HAP-1 (cell line): ENCODE measurements around the gene TNFAIP1.
A peak's percentile ranks its signal among the peaks of the same experiment; 100 is the strongest.

Experiments used
- DNase-seq, 2 experiments: peaks; one replicate each; pipeline ENCODE4 v3.0.0-alpha.2; 2016 to 2020; ENCODE audit warnings: low spot score in 2 of 2
- H3K27me3 ChIP-seq: fragments of 250-450 bp; sonication (Bioruptor Pico); 2 replicates; pipeline ENCODE4 v1.5.1; 2020; ENCODE audit warnings: low read depth, mild to moderate bottlenecking, moderate library complexity
- H3K36me3 ChIP-seq: fragments of 250-450 bp; sonication (Bioruptor Pico); replicated peaks from 2 replicates; pipeline ENCODE4 v1.5.1; 2020; ENCODE audit warnings: mild to moderate bottlenecking
- H3K4me1 ChIP-seq: fragments of 250-450 bp; sonication (Bioruptor Pico); 2 replicates; pipeline ENCODE4 v1.5.1; 2020; ENCODE audit warnings: mild to moderate bottlenecking
- H3K4me3 ChIP-seq: fragments of 250-450 bp; sonication (Bioruptor Pico); 2 replicates; pipeline ENCODE4 v1.5.1; 2020; ENCODE audit warnings: mild to moderate bottlenecking, moderate library complexity
- H3K9me3 ChIP-seq: fragments of 250-450 bp; sonication (Bioruptor Pico); 2 replicates; pipeline ENCODE4 v1.5.1; 2020; ENCODE audit warnings: mild to moderate bottlenecking, moderate library complexity
- in situ Hi-C: fragments of 300-500 bp; cut with MboI; formaldehyde crosslinking; loops from 3 replicates; pipeline ENCODE4 v1.14.3; 2020; ENCODE audit warnings: low sequenced_read_pairs, inconsistent platforms, mixed read lengths

The TNFAIP1 gene

DNA sequence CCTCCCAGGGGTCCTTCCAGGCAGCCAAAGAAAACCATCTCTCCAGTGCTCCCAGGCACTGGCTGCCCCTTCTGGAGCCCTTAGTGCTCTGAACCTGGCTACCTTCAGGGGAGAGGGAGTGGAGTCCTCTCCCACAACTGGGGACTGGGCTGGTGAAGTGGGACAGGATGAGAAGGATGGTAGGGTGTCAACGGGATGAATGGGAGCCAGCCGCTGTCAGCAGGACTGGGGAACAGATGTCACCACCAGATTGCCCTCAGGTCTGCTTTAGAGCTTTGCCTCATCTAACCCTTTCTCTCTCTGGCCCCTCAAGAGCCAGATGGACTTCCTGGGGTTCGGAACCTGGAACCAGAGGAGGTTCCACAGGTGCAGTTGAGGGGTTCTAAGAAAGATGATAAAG lies 29.9 kb downstream of the TNFAIP1 start:
- DNase-seq, result no peak
- Histone ChIP-seq H3K27me3 (no peaks in the 10 kb centered on the region), H3K4me3 (no peak overlapping the region), H3K4me1 (no peaks in the 10 kb centered on the region), H3K9me3 (no peaks in the 10 kb centered on the region), H3K36me3 (peaks cover 13% of the 10 kb centered on the region)
- in situ Hi-C loops, result no loop called here

DNA sequence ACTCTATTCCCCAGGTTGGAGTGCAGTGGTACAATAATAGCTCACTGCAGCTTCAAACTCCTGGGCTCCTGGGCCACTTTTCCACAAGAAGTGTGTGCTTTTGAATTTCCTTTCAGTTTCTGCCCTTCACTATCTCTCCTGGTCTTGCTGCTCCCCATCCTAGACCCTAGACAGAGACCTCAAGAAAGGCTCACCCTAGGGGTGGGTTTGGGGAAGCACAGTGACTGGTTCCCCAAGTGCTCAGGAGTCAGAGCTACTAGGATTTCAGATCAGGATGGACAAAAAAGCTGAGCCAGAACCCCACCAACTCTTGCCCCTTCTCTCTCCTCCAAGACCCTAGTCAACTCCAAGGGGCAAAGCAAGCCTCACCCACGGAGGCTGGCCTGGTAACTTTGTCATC lies 31.0 kb downstream of the TNFAIP1 start:
- in situ Hi-C loops, result no loop called here
- Histone ChIP-seq H3K4me3 (no peak overlapping the region), H3K27me3 (no peaks in the 10 kb centered on the region), H3K36me3 (peaks cover 2% of the 10 kb centered on the region; the same call in 1 of the 2 replicates), H3K9me3 (no peaks in the 10 kb centered on the region), H3K4me1 (no peaks in the 10 kb centered on the region; the same call in 1 of the 2 replicates)
- DNase-seq, result no peak

DNA sequence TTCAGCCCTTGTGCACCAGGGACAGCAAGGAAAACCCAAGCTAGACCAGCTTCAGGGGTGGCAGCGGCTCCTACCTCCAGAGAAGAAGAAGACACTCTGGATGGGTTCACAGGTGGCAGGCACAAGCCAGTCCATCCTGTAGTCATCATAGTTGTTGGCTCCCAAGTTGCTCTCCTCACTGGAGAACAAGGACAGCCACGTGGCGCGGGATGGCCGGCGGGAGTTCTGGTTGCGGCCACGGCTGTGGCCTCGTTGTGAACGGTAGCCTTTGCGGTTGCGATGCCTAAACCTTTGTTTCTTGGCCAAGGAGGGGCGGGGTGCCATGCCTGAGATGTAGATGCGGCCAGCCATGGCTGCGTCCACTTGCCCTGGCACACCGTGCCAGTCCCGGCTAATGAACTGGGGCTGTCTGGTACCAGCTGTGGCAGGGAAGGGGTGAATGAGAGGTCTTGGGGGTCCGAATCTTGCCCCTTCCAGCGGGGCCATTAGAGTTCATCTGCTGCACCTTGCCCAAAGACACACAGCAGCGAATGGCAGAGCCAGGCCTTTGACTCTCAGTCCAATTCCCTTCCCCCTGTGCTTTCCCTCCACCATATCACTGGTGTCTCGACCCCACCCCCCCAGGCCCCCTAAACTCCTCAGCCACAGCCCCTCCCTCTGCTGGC lies 32.2 kb downstream of the TNFAIP1 start:
- H3K4me1 ChIP-seq, result no peaks in the 10 kb centered on the region; the same call in 1 of the 2 replicates
- in situ Hi-C loops, result no loop called here

DNA sequence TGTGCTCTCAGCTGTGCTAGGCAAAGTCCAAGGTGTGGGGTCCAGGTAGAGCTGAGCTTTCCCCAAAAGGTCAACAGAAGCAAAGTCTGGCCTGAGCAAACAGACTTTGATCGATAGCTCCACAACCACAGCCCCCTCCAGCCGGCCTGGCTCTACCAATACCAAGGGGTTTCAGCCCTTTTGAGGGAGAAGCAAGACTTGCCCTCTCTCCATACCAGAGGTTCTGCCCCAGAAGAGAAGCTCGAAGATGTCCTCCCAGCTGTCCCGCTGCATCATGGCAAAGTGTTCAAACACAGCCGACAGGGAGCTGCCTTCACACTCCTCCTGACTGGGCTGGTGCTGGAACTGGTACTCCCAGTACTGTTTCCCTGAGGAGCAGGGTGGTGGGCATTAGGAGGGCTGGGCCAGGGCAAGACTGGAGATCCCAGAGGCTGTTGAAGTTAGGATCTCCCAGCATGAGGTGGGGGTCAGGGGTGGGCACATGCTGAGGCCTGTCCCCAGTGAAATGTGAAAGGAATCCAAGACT lies 32.8 kb downstream of the TNFAIP1 start:
- DNase-seq, result no peak
- Histone ChIP-seq H3K4me1 (no peaks in the 10 kb centered on the region; the same call in 1 of the 2 replicates), H3K36me3 (no peaks in the 10 kb centered on the region; the same call in 1 of the 2 replicates), H3K9me3 (no peaks in the 10 kb centered on the region), H3K4me3 (no peak overlapping the region), H3K27me3 (no peaks in the 10 kb centered on the region)
- in situ Hi-C loops, result no loop called here

More for the DNA sequence above, 32.2 kb downstream of the TNFAIP1 start:
- no peak for DNase-seq
- no peaks in the 10 kb centered on the region for H3K27me3 ChIP-seq
- H3K36me3 ChIP-seq, result no peaks in the 10 kb centered on the region; the same call in 1 of the 2 replicates
- no peak overlapping the region for H3K4me3 ChIP-seq
- H3K9me3 ChIP-seq, result no peaks in the 10 kb centered on the region

DNA sequence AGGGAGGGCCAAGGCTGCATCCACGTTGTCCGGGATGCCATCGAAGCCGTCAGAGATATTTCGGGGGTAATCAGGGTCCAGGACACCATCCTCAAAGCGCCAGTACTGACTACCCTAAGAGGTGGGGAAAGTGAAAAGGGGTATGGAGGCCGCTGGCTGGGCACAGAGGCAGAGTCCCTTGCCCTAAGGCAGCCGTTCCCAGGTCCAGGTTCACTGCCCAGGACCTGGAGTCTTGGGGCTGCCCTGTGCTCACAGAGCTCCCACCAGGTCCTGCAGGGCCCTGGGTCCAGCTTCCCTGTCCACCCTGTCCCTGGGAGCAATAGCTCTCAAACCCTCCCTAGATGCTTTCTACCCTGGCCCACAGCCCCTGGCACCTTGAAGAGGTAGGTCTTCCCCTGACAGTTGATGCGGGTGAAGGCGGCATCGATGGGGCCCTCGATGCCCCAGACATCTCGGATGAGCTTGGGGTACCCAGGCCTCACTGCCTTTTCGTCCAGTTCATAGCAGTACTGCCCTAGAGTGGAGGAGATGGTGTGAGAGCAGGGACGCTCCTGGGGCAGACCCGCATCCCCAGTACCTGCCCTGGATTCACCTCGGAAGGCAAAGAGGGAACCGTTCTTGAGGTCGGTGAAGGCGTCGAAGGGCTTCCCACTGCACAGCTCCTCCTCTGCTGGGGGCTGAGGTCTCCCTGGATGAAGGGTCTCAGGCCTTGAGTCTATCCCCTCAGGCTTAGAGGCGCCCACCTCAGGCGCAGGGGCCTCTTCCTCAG lies 33.5 kb downstream of the TNFAIP1 start:
- no peak overlapping the region for H3K4me3 ChIP-seq
- no peaks in the 10 kb centered on the region for H3K36me3 ChIP-seq
- no peaks in the 10 kb centered on the region for H3K27me3 ChIP-seq
- in situ Hi-C loops, result no loop called here
- no peaks in the 10 kb centered on the region for H3K9me3 ChIP-seq
- H3K4me1 ChIP-seq, result no peaks in the 10 kb centered on the region; the same call in 1 of the 2 replicates
- DNase-seq, result no peak

DNA sequence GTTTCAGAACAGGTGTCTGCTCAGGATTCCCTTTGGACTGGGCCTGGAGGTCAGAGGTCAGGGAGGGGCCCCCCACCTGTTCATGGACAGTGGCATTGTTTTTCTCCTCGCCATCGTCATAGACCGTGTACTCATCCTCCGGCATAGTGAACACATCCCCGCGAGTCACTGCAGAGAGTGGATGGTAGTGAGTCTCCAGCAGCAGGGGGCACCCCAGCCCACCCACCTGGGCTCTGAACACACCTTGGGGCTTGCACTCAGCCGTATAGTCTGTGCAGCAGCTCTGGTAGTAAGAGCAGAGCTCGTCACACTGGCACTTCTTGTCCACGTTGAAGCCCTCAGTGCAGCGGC lies 34.1 kb downstream of the TNFAIP1 start:
- no peak for DNase-seq
- no peaks in the 10 kb centered on the region for H3K27me3 ChIP-seq
- H3K36me3 ChIP-seq, result no peaks in the 10 kb centered on the region
- H3K4me1 ChIP-seq, result no peaks in the 10 kb centered on the region; the same call in 1 of the 2 replicates
- H3K4me3 ChIP-seq, result no peak overlapping the region
- in situ Hi-C loops, result no loop called here
- H3K9me3 ChIP-seq, result no peaks in the 10 kb centered on the region

DNA sequence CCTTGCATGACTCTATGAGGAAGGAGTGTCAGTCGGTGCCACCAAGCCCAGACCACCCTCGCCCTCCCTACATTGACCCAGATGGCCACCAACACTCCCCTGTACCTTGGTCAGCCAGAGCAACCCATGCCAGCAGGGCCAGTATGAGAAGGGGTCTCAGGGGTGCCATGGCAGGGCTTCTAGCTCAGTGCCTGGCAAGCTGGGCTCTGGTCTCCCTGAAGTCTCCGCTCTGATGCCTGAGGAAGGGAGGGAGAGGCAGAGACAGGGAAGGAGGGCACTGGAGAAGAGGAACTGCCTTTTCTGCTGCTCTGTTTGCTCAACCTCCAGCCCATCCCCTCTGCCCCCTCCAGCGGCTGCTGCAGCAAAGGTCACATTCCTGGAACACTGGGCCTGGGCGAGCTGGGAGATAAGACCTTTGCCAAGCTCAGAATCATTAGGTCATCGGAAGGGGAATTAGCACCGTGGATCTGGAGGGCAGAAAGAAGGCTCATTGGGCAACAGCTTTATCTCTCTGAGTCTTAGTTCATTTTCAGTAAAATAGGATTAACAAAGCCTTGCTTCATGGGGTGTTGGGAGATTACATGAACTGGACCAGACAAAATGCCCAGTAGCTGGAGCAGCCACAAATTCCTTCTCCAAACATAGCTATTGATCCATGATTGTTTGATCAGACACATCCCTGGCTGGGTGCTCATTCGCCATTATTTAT lies 34.6 kb downstream of the TNFAIP1 start, which contains the start of gene VTN:
Gene VTN, minus strand, starts transcription at position 273 of the 709 bp plus-strand sequence. Its CDS starts 104 bp downstream, at position 169.
- Histone ChIP-seq H3K36me3 (no peaks in the 10 kb centered on the region), H3K9me3 (no peaks in the 10 kb centered on the region), H3K27me3 (no peaks in the 10 kb centered on the region), H3K4me1 (no peaks in the 10 kb centered on the region; the same call in 1 of the 2 replicates), H3K4me3 (peak within 1 kb of the TSS; percentile 45)
- in situ Hi-C loops, result no loop called here
- peak in 1 of 2 experiments; percentile 33 for DNase-seq

DNA sequence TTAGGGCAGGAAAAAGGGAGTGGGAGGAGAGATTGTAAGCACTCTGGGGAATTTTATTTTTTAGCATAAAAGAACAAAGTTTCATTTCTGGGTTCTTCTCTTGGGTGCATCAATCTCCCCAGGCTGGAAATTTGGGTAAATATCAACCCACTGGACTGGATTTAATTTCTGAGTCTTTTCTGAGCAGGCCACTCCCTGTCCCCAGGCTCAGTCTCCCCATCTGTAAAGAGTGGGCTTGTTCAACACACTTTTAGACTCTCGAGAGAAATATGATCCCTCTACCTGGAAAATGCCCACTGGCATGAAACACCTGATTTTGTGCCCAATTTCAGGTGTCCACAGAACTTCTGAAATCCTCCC lies 35.2 kb downstream of the TNFAIP1 start:
- H3K9me3 ChIP-seq, result no peaks in the 10 kb centered on the region
- H3K4me3 ChIP-seq, result peak overlapping the region; percentile 45
- no peaks in the 10 kb centered on the region for H3K36me3 ChIP-seq
- DNase-seq, result no peak
- no peaks in the 10 kb centered on the region; the same call in 1 of the 2 replicates for H3K4me1 ChIP-seq
- no peaks in the 10 kb centered on the region for H3K27me3 ChIP-seq
- in situ Hi-C loops, result no loop called here

DNA sequence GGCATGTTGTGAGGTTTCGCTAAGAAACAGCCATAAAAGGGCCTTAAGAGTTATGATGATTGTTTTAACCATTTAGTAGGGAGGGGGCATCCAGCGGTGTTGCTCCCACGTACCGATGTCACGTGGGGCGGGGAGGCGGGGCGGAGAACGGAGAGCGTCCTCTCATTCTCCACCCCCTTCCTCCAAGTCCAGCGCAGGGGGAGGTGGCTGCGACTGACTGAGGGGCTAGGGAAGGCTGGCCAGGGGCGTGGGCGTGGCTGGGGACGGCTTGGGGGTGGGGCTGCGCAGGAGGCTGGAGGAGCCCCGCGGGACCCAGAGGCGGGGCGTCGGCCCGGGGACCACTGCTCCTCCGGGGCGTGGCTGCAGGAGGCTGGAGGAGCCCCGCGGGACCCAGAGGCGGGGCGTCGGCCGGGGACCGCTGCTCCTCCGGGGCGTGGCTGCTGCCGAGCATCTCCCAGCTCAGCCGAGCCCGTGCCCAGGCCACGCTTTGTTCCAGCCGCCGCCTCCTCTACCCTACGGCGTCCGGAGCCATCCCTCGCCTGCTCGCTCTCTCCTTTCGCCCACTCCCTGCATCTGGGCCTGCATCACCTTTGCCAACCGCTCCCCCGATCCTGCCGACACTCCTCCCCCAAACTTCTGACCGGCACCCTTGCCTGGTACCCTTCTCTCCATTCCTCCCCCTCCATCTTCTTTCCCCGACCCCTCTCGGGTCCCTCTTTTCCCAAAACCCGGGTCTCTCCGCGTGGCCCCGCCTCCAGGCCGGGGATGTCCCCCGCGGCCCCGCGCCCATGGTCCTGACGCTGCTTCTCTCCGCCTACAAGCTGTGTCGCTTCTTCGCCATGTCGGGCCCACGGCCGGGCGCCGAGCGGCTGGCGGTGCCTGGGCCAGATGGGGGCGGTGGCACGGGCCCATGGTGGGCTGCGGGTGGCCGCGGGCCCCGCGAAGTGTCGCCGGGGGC lies 36.0 kb downstream of the TNFAIP1 start, which contains the start of gene SARM1:
Gene SARM1, plus strand, starts transcription at position 450 of the 958 bp plus-strand sequence. Its CDS starts 339 bp downstream, at position 789.
- no peaks in the 10 kb centered on the region for H3K27me3 ChIP-seq
- H3K36me3 ChIP-seq, result no peaks in the 10 kb centered on the region
- no peaks in the 10 kb centered on the region for H3K9me3 ChIP-seq
- in situ Hi-C loops, result no loop called here
- H3K4me1 ChIP-seq, result no peaks in the 10 kb centered on the region; the same call in 1 of the 2 replicates
- peak; percentile 88 to 99 for DNase-seq
- H3K4me3 ChIP-seq, result peak within 1 kb of the TSS; percentile 45

DNA sequence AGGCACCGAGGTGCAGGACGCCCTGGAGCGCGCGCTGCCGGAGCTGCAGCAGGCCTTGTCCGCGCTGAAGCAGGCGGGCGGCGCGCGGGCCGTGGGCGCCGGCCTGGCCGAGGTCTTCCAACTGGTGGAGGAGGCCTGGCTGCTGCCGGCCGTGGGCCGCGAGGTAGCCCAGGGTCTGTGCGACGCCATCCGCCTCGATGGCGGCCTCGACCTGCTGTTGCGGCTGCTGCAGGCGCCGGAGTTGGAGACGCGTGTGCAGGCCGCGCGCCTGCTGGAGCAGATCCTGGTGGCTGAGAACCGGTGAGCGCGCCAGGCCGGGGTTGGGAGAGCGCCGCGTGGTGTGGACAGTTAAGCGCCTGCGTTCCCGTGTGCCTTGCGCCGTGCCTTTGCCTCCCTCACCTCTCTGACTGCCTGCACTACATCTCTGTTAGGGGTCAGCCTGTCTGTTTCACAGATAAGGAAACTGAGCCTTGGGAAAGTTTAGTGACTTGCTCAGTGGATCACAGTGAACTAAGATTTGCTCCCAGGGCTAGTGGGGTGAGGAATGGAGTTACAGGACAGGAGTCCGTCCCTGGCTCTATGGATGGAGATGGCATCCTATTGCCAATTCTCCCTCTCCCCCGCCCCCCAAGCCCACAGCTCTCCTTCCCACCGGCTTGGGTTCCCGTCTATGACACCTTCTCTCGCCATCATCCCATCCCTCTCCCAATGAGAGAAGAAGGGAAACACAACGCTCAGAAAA lies 36.8 kb downstream of the TNFAIP1 start:
- Histone ChIP-seq H3K4me1 (no peaks in the 10 kb centered on the region; the same call in 1 of the 2 replicates), H3K36me3 (no peaks in the 10 kb centered on the region), H3K4me3 (peak overlapping the region; percentile 45), H3K9me3 (no peaks in the 10 kb centered on the region), H3K27me3 (no peaks in the 10 kb centered on the region)
- no peak for DNase-seq
- in situ Hi-C loops, result no loop called here

DNA sequence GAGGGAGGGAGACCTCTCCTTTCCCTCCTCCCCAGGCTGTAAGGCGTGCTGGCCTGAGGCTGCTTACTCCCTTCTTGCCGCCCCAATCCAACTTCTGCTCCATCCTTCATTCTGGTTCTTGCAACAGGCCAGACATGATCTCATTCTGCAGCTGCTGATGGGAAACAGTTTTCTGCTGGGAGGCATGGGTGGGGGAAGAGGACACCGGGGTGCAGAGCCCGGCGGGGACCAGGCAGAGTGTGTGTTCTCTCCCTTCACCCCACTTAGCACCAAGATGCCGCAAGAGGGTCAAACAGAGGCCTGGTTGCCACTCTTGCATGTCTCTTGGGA lies 37.3 kb downstream of the TNFAIP1 start:
- no peak for DNase-seq
- Histone ChIP-seq H3K27me3 (no peaks in the 10 kb centered on the region), H3K4me1 (no peaks in the 10 kb centered on the region; the same call in 1 of the 2 replicates), H3K36me3 (no peaks in the 10 kb centered on the region), H3K9me3 (no peaks in the 10 kb centered on the region), H3K4me3 (peak overlapping the region; percentile 45; the same call in 1 of the 2 replicates)
- in situ Hi-C loops, result no loop called here
